Measurements from ENCODE around the gene BIRC7. TPM values are rescaled to one million over a fixed set of nuclear protein-coding genes. Genes with fewer than 3 reads are reported as not detected.

Gene BIRC7
- total RNA-seq, 2 donors from 2014 or later: 0.74 TPM; not detected in 1

DNA sequence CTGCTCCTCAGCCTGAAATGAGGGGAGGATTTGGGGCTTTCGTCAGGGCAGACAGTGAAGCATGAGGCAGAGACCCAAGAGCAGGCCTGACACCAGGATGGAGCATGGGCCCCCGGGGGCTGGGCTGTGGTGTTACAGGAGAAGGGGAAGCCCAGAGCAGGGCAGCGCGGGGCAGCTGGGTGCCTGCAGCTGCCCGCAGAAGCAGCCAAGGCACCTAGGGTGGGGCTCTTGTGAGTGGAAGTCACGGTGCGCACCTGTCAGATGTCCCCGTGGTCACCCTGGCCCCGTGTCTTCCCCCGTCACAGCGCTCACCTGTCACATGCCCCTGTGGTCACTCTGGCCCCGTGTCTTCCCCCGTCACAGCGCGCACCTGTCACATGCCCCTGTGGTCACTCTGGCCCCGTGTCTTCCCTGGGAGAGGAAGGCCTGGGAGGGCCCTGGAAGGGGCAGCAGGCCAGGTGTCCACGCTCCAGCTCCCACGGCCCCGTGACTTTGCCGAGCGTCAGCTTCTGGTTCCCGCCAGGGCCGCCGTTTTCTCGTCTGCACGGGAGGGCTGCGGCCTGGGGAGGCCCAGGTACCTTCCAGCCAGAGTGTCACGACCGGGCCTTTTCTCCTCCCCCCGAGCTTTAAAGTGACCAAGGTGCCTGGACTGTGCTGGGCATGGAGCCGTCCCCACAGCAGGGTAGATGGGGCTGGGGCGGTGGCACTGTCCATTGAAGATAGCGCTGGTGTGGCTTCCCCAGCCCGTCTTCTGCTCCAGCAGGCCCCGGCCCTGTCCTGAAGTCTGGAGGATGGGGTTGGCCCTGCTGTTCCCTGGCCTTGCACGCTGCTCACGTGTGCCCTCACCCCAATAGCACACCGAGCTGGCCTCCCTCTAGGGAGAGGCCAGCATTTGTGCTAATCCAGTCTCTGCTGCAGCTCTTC lies 46.3 kb downstream of the BIRC7 start:
- no peak overlapping the region for H3K27ac Mint-ChIP-seq
- H3K4me3 Mint-ChIP-seq: no peak overlapping the region
- H3K36me3 Mint-ChIP-seq (ENCODE audit: insufficient read depth in 2 of 2): peaks cover 0 to 8% of the 10 kb centered on the region in 2 donors
- ATAC-seq (replicated peaks in 1 of 2) (no peak), DNase-seq (no peak)
- no peaks in the 10 kb centered on the region for H3K4me1 Mint-ChIP-seq (ENCODE audit: low read depth)
- H3K9me3 Mint-ChIP-seq: no peaks in the 10 kb centered on the region
- H3K27me3 Mint-ChIP-seq (ENCODE audit: low read depth): no peaks in the 10 kb centered on the region

DNA sequence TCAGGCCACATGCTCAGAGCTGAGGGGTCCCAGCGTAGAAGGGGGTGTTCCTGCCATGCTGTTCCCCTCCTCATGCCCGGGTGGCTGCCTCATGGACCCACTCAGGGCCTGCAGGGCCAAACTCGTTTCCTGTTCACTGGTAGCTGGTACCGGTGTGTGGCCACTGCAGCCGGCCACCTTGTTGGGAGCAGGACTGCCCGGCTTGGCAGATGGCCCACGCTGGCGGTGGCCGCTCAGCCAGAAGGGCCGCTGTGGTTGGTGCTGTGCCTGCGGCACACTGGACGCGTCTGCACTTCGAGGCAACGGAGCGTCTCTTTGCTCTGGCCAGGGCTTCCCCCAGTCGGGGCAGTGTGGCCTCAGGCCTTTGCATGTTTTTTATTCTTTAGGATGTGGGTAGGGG lies 47.2 kb downstream of the BIRC7 start:
- Mint-ChIP-seq H3K27me3 (ENCODE audit: low read depth) (no peaks in the 10 kb centered on the region), H3K4me1 (ENCODE audit: low read depth) (no peaks in the 10 kb centered on the region), H3K4me3 (no peak overlapping the region), H3K36me3 (ENCODE audit: insufficient read depth in 2 of 2) (peaks cover 0 to 8% of the 10 kb centered on the region in 2 donors), H3K27ac (no peak overlapping the region), H3K9me3 (no peaks in the 10 kb centered on the region)
- ATAC-seq (replicated peaks in 1 of 2) (no peak), DNase-seq (no peak)

DNA sequence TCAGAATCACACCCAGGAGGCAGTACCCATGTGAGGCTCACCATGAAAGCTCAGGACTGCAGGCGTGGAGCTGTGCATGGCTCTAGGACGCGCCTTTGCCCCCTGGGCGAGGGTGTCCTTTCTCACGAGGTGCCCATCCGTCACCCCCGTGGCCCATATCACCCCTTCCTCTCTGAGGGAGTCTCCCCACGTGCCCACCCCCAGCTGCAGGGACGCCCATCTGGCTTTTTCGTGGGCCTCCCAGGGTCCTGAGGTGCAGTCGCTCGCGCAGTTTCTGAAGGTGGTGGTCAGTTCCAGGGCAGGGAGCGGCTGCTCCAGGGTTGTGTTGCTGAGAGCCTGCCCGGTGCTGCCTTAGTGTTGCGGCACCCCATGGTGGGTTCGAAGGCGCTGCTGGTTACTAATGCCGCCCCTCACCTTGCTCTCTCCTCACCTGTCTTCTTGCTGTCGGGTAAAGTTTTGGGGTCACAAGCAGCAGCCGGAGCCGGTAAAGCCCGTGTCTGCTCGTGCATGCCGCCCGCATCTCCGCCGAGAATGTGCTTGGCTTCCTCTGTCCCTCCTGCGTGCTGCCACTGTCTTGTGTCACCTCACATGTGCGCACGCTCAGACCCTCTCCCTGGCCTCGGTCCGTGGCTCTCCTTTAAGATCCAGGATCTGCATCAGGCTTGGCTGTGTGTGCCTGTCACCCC lies 47.8 kb downstream of the BIRC7 start:
- H3K4me1 Mint-ChIP-seq (ENCODE audit: low read depth): no peaks in the 10 kb centered on the region
- no peaks in the 10 kb centered on the region for H3K9me3 Mint-ChIP-seq
- H3K36me3 Mint-ChIP-seq (ENCODE audit: insufficient read depth in 2 of 2): peaks cover 2 to 8% of the 10 kb centered on the region in 2 donors
- peak overlapping the region; percentile 42 to 77 for H3K4me3 Mint-ChIP-seq
- ATAC-seq (replicated peaks in 1 of 2) (peak; percentile 19 to 24), DNase-seq (no peak)
- no peak overlapping the region for H3K27ac Mint-ChIP-seq
- no peaks in the 10 kb centered on the region for H3K27me3 Mint-ChIP-seq (ENCODE audit: low read depth)

DNA sequence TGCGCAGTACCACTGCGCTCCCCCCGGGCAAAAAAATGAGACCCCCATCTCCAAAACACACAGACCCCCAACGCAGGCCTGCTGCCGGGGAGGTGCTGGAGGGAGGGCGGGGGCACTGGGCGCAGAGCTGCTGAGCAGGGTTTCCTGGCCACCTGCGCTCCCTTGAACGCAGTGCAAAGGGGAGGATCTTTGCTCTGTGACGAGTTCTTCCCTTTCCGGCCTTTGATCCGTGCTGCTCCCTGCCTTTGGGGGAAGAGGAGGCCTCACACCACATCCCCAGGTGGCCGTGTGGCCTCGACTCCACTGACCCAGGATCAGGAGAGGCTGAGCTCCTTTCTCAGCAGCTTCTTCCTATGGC lies 48.4 kb downstream of the BIRC7 start:
- H3K27me3 Mint-ChIP-seq (ENCODE audit: low read depth): no peaks in the 10 kb centered on the region
- no peaks in the 10 kb centered on the region for H3K9me3 Mint-ChIP-seq
- peaks cover 2 to 8% of the 10 kb centered on the region in 2 donors for H3K36me3 Mint-ChIP-seq (ENCODE audit: insufficient read depth in 2 of 2)
- ATAC-seq (replicated peaks in 1 of 2) (peak; percentile 49 to 55), DNase-seq (no peak)
- H3K27ac Mint-ChIP-seq: no peak overlapping the region
- H3K4me3 Mint-ChIP-seq: peak overlapping the region; percentile 42 to 77
- H3K4me1 Mint-ChIP-seq (ENCODE audit: low read depth): no peaks in the 10 kb centered on the region

DNA sequence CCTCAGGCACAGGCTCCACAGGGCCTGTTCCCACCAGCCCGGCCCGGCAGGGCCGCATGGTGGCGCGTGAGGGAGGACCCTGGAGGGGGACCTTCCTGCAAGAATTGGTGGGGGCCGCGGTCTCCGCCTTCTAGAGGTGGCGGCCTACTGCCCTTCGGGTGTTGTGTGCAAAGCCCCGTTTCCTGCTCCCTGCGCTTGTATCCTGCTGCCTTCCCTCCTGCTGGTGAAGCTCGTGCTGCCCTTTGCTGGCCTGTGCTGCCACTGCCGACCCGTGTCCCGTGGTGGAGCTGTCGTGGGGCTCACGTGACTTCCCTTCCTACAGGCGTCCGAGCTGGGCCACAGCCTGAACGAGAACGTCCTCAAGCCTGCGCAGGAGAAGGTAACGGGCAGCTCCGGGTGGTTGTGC lies 48.8 kb downstream of the BIRC7 start:
- no peaks in the 10 kb centered on the region for H3K27me3 Mint-ChIP-seq (ENCODE audit: low read depth)
- no peak overlapping the region for H3K27ac Mint-ChIP-seq
- peaks cover 2 to 6% of the 10 kb centered on the region in 2 donors for H3K36me3 Mint-ChIP-seq (ENCODE audit: insufficient read depth in 2 of 2)

DNA sequence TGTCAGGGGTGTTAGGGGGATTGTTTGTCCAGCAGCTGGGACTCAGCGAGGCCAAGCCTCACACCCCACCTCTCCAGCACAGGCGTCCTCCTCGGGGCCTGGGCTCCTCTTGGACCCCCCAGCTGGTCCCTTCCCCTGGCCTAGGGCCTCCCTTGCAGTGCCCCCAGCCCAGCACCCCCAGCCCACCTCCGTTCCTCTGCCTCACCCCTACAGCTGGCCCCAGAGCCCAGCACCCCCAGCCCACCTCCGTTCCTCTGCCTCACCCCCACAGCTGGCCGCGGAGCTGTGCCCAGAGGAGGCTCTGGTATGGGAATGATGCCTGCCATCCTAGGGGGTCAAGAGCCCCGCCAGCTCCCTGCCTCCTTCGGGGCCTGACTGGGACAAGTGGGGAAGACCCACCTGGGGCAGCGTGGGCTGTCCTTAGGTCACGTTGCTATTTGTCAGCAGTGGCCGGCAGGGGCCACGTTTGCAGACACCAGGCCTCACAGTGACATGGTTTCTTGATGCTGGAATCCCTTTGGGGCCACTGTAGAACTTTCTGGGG lies 49.3 kb downstream of the BIRC7 start:
- Mint-ChIP-seq H3K36me3 (ENCODE audit: insufficient read depth in 2 of 2) (peaks cover 2 to 6% of the 10 kb centered on the region in 2 donors), H3K27ac (no peak overlapping the region), H3K27me3 (ENCODE audit: low read depth) (no peaks in the 10 kb centered on the region), H3K4me1 (ENCODE audit: low read depth) (no peaks in the 10 kb centered on the region), H3K4me3 (peak overlapping the region in 1 of 2 donors; percentile 52), H3K9me3 (no peaks in the 10 kb centered on the region)
- ATAC-seq (replicated peaks in 1 of 2) (no peak), DNase-seq (no peak)

More for the DNA sequence above, 48.8 kb downstream of the BIRC7 start:
- no peaks in the 10 kb centered on the region for H3K9me3 Mint-ChIP-seq
- H3K4me3 Mint-ChIP-seq: peak overlapping the region; percentile 53 to 77
- DNase-seq (no peak), ATAC-seq (replicated peaks in 1 of 2) (peak; percentile 6 to 46)
- no peaks in the 10 kb centered on the region for H3K4me1 Mint-ChIP-seq (ENCODE audit: low read depth)

DNA sequence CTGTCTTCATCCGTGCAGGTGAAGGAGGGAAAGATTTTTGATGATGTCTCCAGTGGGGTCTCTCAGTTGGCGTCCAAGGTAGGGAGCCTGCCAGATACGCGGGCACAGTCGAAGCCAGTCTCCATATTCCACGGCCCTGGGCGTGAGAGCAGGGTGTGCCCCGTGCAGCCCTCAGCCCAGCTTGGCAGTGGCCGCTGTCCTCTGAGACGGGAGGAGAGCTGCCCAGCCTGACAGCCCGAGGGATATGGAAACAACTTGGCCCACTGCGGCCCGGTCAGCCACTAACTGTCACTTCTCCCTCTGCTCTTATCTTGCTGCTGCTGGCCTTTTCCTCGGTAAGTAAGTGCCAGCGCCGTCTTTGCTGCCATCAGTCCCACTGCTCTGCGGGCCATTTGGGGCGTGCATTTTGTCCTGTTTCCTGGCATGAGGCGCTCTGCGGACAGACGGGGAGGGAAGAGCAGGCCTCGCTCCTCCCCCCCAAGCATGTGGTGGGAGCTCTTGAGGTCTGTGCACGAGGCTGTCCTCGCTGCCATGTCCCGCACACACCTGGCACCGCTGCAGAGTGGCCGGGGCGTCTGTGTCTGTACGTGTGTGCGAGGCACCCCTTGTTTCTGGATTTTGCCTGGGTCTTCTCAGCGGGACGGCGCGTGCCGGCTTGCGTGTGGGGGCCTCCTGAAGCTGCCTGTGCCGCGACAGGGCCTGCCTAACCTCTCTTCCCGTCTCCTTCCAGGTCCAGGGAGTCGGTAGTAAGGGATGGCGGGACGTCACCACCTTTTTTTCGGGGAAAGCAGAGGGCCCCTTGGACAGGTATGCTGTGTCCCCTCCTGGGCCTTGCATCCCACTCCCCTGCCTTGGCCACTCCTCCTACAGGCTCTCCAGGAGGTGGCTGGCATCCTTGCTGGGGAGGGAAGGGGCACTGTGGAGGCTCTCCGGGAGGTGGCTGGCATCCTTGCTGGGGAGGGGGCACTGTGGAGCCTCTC lies 50.2 kb downstream of the BIRC7 start:
- H3K9me3 Mint-ChIP-seq: no peaks in the 10 kb centered on the region
- no peak overlapping the region for H3K4me3 Mint-ChIP-seq
- no peak overlapping the region for H3K27ac Mint-ChIP-seq
- H3K27me3 Mint-ChIP-seq (ENCODE audit: low read depth): no peaks in the 10 kb centered on the region
- no peak for ATAC-seq (replicated peaks in 1 of 2)
- no peaks in the 10 kb centered on the region for H3K4me1 Mint-ChIP-seq (ENCODE audit: low read depth)
- H3K36me3 Mint-ChIP-seq (ENCODE audit: insufficient read depth in 2 of 2): peaks cover 2% of the 10 kb centered on the region in 2 donors
- DNase-seq: no peak

DNA sequence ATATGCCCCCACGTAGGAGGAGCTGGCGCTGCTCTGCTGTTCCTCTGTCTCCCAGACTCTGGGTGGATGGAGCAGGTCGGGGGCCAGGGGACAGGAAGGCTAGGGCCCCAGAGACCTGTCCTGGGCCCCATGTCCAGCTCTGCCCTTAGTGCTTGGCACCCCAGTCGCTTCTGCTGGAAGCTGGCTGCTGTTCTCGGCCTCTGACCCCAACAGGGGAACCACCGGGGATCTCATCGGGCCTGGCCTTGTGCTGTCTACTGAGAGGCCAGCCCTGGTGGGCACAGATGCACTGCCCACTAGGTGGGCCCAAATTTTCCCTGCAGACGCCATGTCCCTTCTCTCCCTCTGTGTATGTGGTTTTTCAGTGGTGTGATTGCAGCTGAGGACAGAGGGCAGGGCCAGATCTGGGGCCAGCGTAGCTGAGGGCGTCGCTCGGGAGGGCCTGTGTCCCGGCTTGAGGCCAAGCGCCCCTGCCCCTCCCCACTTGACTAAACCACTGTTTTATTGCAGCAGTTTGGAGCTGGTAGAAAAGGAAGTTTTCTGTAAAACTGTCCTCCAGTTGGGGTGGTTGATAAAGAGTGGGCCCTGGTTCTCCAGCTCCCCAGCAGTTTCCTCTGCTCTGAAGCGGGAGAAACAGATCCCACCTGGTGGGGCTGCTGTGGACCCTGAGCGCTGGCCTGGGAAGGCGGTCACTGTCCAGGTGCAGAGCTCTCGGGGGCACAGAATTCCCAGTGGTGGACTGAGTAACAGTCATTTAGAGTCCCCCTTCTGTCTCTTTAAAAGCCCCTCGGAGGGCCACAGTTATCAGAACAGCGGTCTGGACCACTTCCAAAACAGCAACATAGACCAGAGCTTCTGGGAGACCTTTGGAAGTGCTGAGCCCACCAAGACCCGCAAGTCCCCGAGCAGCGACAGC lies 51.3 kb downstream of the BIRC7 start:
- ATAC-seq (replicated peaks in 1 of 2) (no peak), DNase-seq (no peak)
- no peak overlapping the region for H3K4me3 Mint-ChIP-seq

DNA sequence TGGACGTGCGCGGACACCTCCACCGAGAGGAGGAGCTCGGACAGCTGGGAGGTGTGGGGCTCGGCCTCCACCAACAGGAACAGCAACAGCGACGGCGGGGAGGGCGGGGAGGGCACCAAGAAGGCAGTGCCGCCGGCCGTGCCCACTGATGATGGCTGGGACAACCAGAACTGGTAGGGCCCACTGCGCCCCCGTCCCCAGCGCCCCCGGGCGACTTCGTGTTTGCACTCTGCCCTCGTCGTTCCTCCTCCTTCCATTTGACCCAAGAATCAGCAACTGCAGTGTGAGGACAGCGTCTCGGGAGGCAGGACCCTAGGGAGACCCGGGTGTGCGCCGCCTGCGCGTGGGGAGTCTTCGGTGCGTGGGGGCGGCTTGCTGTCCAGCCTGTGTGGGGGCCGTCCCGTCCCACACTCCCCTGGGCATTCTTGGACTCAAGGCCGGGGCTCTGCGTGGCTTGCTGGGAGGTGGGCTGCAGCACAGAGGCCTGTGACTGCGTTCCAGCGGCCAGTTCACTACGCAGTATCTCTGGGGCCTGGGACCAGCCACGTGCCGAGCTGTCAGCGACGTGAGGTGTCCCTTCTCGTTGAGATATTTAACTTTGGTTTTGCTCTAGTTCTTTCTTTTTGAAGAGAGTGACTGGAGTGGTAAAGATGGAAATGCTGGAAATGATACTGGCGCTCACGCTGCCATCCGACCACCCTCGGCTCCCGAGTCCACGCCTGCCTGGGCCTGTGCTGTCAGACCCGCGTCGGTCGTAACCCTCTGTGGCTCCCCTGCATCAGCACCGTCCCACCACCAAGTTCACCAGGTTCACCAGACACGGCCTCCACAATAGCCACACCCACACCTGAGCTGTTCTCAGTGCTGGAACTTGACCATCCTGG lies 52.2 kb downstream of the BIRC7 start:
- ATAC-seq (replicated peaks in 1 of 2) (no peak), DNase-seq (no peak)
- Mint-ChIP-seq H3K27me3 (ENCODE audit: low read depth) (no peaks in the 10 kb centered on the region), H3K9me3 (no peaks in the 10 kb centered on the region), H3K4me1 (ENCODE audit: low read depth) (no peaks in the 10 kb centered on the region), H3K36me3 (ENCODE audit: insufficient read depth in 2 of 2) (peaks cover 2% of the 10 kb centered on the region in 2 donors), H3K4me3 (no peak overlapping the region), H3K27ac (no peak overlapping the region)

More for the DNA sequence above, 51.3 kb downstream of the BIRC7 start:
- H3K27me3 Mint-ChIP-seq (ENCODE audit: low read depth): no peaks in the 10 kb centered on the region
- peaks cover 2% of the 10 kb centered on the region in 2 donors for H3K36me3 Mint-ChIP-seq (ENCODE audit: insufficient read depth in 2 of 2)
- H3K27ac Mint-ChIP-seq: no peak overlapping the region
- no peaks in the 10 kb centered on the region for H3K4me1 Mint-ChIP-seq (ENCODE audit: low read depth)
- no peaks in the 10 kb centered on the region for H3K9me3 Mint-ChIP-seq

DNA sequence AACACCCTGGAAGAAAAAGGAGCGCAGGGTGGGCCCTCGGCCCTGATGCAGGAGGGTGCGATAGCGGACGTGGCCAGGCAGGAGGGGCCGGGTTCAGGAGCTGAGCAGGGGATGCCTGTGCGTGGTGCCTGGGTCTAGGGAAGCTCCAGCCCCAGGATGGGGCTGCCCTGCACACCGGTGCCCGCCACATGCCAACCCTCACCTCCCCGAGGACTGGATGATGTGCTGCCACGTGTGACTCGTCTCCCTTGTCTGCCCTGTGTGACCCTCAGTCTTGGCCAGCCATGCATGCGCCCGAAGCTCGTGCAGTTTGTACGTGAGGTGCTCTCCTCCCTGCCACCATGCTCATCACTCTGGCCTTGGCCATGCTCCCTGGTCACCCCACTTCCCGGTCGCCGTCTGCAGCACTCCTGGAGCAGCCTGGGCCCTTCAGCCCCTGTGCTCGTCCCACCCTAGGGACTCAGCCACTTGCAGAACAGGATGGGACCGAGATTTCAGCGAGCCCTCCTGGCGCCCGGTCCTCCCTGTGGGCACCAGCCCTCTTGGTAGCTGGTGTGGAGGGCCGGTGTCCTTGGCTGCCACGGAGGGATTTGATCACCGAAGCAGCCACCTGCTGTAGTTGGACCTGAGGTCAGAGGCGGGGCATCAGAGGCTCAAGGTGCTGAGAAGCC lies 53.0 kb downstream of the BIRC7 start:
- H3K4me1 Mint-ChIP-seq (ENCODE audit: low read depth): no peaks in the 10 kb centered on the region
- H3K27me3 Mint-ChIP-seq (ENCODE audit: low read depth): no peaks in the 10 kb centered on the region
- DNase-seq (no peak), ATAC-seq (replicated peaks in 1 of 2) (no peak)
- H3K9me3 Mint-ChIP-seq: no peaks in the 10 kb centered on the region
- H3K4me3 Mint-ChIP-seq: no peak overlapping the region
- peaks cover 1 to 2% of the 10 kb centered on the region in 2 donors for H3K36me3 Mint-ChIP-seq (ENCODE audit: insufficient read depth in 2 of 2)
- no peak overlapping the region for H3K27ac Mint-ChIP-seq

All from activated T-cell treated with anti-CD3 and anti-CD28 coated beads, Interleukin-2, amount 50 U/mL, for 72 hours (primary cell).